ENCODE results near the gene CAMTA1. TPM values are rescaled to one million over a fixed set of nuclear protein-coding genes. Genes with fewer than 3 reads are reported as not detected.

CAMTA1 gene
- total and polyA plus RNA-seq, 2 experiments from 2014 or later, result 89.0 to 145 TPM

- Histone ChIP-seq H3K27me3 (peaks cover 2% of the 10 kb centered on the region), H2AFZ (no peak overlapping the region), H3K4me1 (ENCODE audit: insufficient read depth) (peaks cover under 1% of the 10 kb centered on the region), H3K27ac (no peak overlapping the region), H3K9me3 (ENCODE audit: low read depth) (no peaks in the 10 kb centered on the region), H3K36me3 (replicated peaks; ENCODE audit: insufficient read depth, low read depth) (no peaks in the 10 kb centered on the region), H3K9me2 (replicated peaks; ENCODE audit: insufficient read depth) (no peaks in the 10 kb centered on the region), H3K79me2 (no peaks in the 10 kb centered on the region), H3K4me2 (no peak overlapping the region), H4K20me1 (ENCODE audit: insufficient read depth, poor library complexity, severe bottlenecking) (no peaks in the 10 kb centered on the region), H3K4me3 (no peak overlapping the region)
- WGBS (ENCODE audit: low lambda C conversion rate, missing lambda C conversion rate), result 89% methylated on average over 6 of the region's 6 CpGs
- TF ChIP-seq EZH2 (IDR thresholded peaks at IDR 0.05; ENCODE audit: borderline replicate concordance), result no peak
- TF ChIP-seq EZH2phosphoT487 (IDR thresholded peaks at IDR 0.05; ENCODE audit: low read depth, severe bottlenecking, unreplicated experiment), result no peak
- no peak for TF ChIP-seq CTCF (IDR thresholded peaks at IDR 0.05; ENCODE audit: poor library complexity)
- DNase-seq (ENCODE audit: low spot score), result no peak
Measured at GRCh38 chr1:7485826-7486225, 700.6 kb downstream of the CAMTA1 start.

- DNase-seq (ENCODE audit: low spot score), result no peak
- TF ChIP-seq EZH2 (IDR thresholded peaks at IDR 0.05; ENCODE audit: borderline replicate concordance) (no peak), EZH2phosphoT487 (IDR thresholded peaks at IDR 0.05; ENCODE audit: low read depth, severe bottlenecking, unreplicated experiment) (no peak), CTCF (IDR thresholded peaks at IDR 0.05; ENCODE audit: poor library complexity) (no peak)
- Histone ChIP-seq H3K27ac (no peak overlapping the region), H3K36me3 (replicated peaks; ENCODE audit: insufficient read depth, low read depth) (no peaks in the 10 kb centered on the region), H3K79me2 (no peaks in the 10 kb centered on the region), H3K4me3 (no peak overlapping the region), H3K27me3 (peaks cover 1% of the 10 kb centered on the region), H2AFZ (no peak overlapping the region), H3K9me3 (ENCODE audit: low read depth) (no peaks in the 10 kb centered on the region), H3K4me2 (no peak overlapping the region), H4K20me1 (ENCODE audit: insufficient read depth, poor library complexity, severe bottlenecking) (no peaks in the 10 kb centered on the region), H3K9me2 (replicated peaks; ENCODE audit: insufficient read depth) (no peaks in the 10 kb centered on the region), H3K4me1 (ENCODE audit: insufficient read depth) (peaks cover 15% of the 10 kb centered on the region)
- 66% methylated on average over 8 of the region's 8 CpGs for WGBS (ENCODE audit: low lambda C conversion rate, missing lambda C conversion rate)
Measured at GRCh38 chr1:7487766-7488474, 702.7 kb downstream of the CAMTA1 start.

- H2AFZ ChIP-seq, result no peak overlapping the region
- peaks cover 15% of the 10 kb centered on the region for H3K4me1 ChIP-seq (ENCODE audit: insufficient read depth)
- no peak overlapping the region for H3K4me3 ChIP-seq
- no peaks in the 10 kb centered on the region for H3K9me2 ChIP-seq (replicated peaks; ENCODE audit: insufficient read depth)
- no peak for DNase-seq (ENCODE audit: low spot score)
- no peak overlapping the region for H3K4me2 ChIP-seq
- no peaks in the 10 kb centered on the region for H3K36me3 ChIP-seq (replicated peaks; ENCODE audit: insufficient read depth, low read depth)
- WGBS (ENCODE audit: low lambda C conversion rate, missing lambda C conversion rate), result 90% methylated on average over 1 of the region's 1 CpG
- H3K27me3 ChIP-seq, result no peaks in the 10 kb centered on the region
- TF ChIP-seq EZH2 (IDR thresholded peaks at IDR 0.05; ENCODE audit: borderline replicate concordance) (no peak), CTCF (IDR thresholded peaks at IDR 0.05; ENCODE audit: poor library complexity) (no peak), EZH2phosphoT487 (IDR thresholded peaks at IDR 0.05; ENCODE audit: low read depth, severe bottlenecking, unreplicated experiment) (no peak)
- H4K20me1 ChIP-seq (ENCODE audit: insufficient read depth, poor library complexity, severe bottlenecking), result no peaks in the 10 kb centered on the region
- H3K79me2 ChIP-seq, result no peaks in the 10 kb centered on the region
- H3K9me3 ChIP-seq (ENCODE audit: low read depth), result no peaks in the 10 kb centered on the region
- no peak overlapping the region for H3K27ac ChIP-seq
Measured at GRCh38 chr1:7488475-7488842, 703.2 kb downstream of the CAMTA1 start.

Data from hepatocyte (in vitro differentiated cells).